Diencephalon (tissue), 1 donor: ENCODE results near the gene POLR3F. TPM values are rescaled to one million over a fixed set of nuclear protein-coding genes. Genes with fewer than 3 reads are reported as not detected.

Source experiments
- small RNA-seq: library from RNA; depleted of rRNA; stranded (forward); fragments of <200 nt; gene quantifications from one replicate; pipeline ENCODE3, GENCODE V24; 2014
- total RNA-seq: library from RNA; depleted of rRNA; stranded (reverse); fragments of >200 nt; gene quantifications from one replicate; pipeline ENCODE4 v1.2.3, GENCODE V29; 2014

The POLR3F gene
- total RNA-seq, result 31.8 TPM

DNA sequence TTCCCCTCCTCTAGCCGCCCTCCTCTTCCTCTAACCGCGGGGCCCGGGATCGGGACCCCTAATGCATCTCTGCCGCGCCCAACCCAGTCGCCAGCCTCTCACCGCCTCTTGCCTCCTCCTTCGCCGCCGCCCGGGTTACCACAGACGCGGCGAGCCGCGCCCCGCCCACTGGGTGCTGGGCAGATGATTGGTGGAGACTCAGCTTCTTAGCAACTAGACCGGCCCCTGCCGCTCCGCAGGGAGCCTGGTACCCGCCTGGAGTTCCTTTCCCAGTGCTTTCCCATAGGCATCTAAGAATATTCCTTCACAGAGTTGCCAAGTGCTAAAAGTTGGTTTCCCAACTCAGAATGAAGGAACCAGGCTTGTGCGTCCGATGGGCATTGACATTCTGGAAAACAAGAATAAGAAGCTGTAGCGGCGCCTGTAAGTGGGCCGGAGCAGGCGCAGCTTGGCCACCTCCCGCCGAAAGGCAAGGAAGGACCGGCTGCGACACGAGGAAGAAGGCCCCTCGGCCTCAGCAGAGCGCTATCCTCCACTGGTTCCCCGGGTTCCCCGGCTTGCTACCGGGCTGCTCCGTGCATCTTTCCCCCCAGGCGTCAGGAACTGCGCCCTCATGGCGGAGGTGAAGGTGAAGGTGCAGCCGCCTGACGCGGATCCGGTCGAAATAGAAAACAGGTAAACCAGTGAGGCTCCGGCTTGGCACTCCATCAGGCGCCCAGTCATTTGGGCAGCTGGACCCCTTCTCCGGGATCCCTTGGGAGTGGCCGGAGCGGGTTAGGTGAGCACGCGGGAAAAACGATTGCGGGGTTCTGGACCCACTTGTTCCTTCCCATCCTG lies at the start of gene POLR3F, which contains the start of gene DZANK1:
TSS of gene POLR3F (plus strand) at position 497 of the 837 bp plus-strand sequence. CDS start at position 614, 117 bp downstream.
TSS of gene DZANK1 (minus strand) at position 137 of the 837 bp plus-strand sequence. CDS start 1,672 bp downstream, outside the sequence.

GRCh38 chr20:18496740-18497592 lies 29.8 kb downstream of the POLR3F start, which contains the start of gene RBBP9:
Gene RBBP9 (minus strand): TSS chr20:18497225. CDS start chr20:18497167, 58 bp downstream.

DNA sequence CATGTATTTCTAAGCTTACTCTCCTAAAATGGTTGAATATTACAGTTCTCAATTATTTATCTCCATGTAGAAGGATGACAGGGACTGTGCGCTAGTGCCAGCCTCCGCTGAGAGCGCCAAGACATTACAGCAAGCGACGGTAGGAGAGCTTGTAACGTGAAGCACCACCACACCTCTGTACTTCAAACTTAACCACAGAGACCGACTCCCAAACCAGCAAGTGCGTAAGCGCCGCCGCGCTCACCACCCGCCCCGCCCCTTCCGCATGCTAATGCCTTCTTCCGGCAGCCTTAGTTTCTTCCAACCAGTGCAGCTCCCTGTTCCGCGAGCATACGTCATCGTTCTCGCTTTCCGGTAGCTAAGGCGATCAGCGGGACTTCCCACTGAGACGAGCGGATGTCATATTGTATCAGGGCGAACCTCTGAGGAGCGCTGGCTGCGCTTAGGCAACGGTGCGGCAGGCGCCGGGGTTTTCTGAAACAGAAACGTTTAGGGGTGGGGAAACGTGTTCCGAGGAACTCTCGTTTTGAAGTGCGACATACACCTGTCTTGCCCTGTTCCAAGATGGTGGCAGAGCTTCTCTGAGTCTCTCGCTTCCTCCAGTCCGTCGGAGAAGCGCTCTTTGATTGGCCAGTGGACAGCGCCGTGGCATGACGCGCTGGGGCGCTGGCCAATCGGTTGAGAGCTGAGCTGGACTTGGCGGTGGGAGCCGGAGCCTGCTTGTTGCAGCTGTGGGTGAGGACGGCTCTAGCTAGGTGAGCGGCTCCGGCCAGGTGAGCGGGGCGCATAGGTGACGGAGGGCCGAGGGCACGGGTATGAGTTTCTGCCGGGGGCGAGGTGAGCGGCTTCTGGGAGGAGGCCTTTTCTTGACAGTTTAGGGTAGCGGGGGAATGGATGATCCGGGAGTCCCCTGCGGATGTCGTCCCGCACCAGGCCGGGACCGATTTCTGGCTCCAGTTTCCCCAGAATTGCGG lies 40.3 kb downstream of the POLR3F start, which contains the start of gene SEC23B:
TSS of gene SEC23B (plus strand) at position 723 of the 974 bp plus-strand sequence. CDS start 2,896 bp downstream, outside the sequence.

Small RNA genes lying within 50 kb of the gene (small RNA-seq; reads per million reads assigned to genes)
- gene MIR3192 (not detected), gene RNA5SP476 (not detected)

Other genes with a start within 250 kb of the POLR3F start
- 17.5 TPM for gene ZNF133, start 178.9 kb upstream of the POLR3F start, total RNA-seq
- 6.0 TPM for gene DZANK1, start 360 bp upstream of the POLR3F start, total RNA-seq
- gene RBBP9, start 29.8 kb downstream of the POLR3F start, total RNA-seq, result 27.2 TPM
- 63.2 TPM for gene SEC23B, start 40.5 kb downstream of the POLR3F start, total RNA-seq
- 73.8 TPM for gene SMIM26, start 100.0 kb downstream of the POLR3F start, total RNA-seq
- 79.4 TPM for gene DTD1, start 120.7 kb downstream of the POLR3F start, total RNA-seq